C4-2B (cell line): ENCODE results near the gene GABARAPL2.

ENCODE experiments used
- H3K27ac ChIP-seq: fragments of 450-650 bp; 2 replicates; pipeline ENCODE4 v1.5.1; 2017
- CTCF ChIP-seq: fragments of 450-650 bp; conservative IDR thresholded peaks from 2 replicates; pipeline ENCODE4 v1.5.1; 2017; ENCODE audit warnings: mild to moderate bottlenecking
- ZFX ChIP-seq: fragments of 450-650 bp; IDR thresholded peaks from 2 replicates; pipeline ENCODE4 v1.6.1; 2017

The GABARAPL2 gene

GRCh38 chr16:75599452-75600277 lies 33.5 kb downstream of the GABARAPL2 start:
- TF ChIP-seq CTCF (no peak), ZFX (no peak)
- H3K27ac ChIP-seq = peak overlapping the region; percentile 83

- H3K27ac ChIP-seq = no peak overlapping the region
- TF ChIP-seq CTCF (no peak), ZFX (no peak)
Observed at GRCh38 chr16:75603241-75603640, 37.1 kb downstream of the GABARAPL2 start.

- TF ChIP-seq CTCF (no peak), ZFX (no peak)
- no peak overlapping the region for H3K27ac ChIP-seq
Observed at GRCh38 chr16:75606507-75606906, 40.3 kb downstream of the GABARAPL2 start.

GRCh38 chr16:75614066-75614897 lies 48.1 kb downstream of the GABARAPL2 start:
- no peak overlapping the region for H3K27ac ChIP-seq
- no peak for TF ChIP-seq CTCF
- no peak for TF ChIP-seq ZFX

- TF ChIP-seq ZFX (no peak), CTCF (no peak)
- no peak overlapping the region for H3K27ac ChIP-seq
Observed at GRCh38 chr16:75615619-75616018, 49.4 kb downstream of the GABARAPL2 start.

GRCh38 chr16:75616521-75617010 lies 50.4 kb downstream of the GABARAPL2 start:
- no peak for TF ChIP-seq ZFX
- no peak for TF ChIP-seq CTCF
- H3K27ac ChIP-seq = no peak overlapping the region

GRCh38 chr16:75617121-75617520 lies 50.9 kb downstream of the GABARAPL2 start:
- TF ChIP-seq CTCF = no peak
- no peak overlapping the region for H3K27ac ChIP-seq
